ENCODE data around the gene SLC17A3. TPM values are rescaled to one million over a fixed set of nuclear protein-coding genes. Genes with fewer than 3 reads are reported as not detected.

SLC17A3 gene
- total and polyA plus RNA-seq, 12 donors: not detected

DNA sequence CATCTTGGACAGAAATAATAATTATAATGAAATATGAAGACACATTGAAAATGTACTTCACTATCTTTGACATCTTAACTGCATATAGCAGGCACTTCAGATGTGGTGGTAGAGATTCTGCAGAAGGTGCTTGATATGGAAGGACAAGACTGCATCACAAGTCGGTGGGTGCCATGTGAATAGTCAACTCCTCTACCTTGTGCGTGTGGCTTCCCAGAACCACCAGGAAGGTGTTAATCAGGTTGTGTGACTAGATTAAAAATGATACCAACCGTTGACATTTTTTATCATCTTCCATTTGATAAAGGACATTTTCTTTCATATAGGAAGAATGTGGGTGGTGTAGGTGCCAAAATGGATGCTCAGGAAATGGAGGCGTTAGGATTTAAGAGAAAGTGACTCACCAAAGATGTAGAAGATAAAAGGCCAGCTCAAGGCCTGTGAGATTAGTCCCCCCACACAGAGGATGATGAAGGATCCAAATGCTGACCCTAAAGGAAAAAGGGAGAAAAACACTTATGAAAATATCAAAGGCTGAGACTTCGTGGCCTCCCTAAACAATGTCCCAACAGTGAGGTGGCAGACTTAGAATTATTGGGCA is 44.1 kb upstream of the SLC17A3 start:
- DNase-seq (no peak), ATAC-seq (no peak)
- WGBS, 2 donors: 73 to 79% methylated on average over 5 of the region's 5 CpGs
- peaks cover 0 to 3% (median 0%) of the 10 kb centered on the region in 9 donors for H3K4me1 ChIP-seq
- intact Hi-C loops (cut with DNase I): no loop called here
- TF ChIP-seq, protein P1, sequence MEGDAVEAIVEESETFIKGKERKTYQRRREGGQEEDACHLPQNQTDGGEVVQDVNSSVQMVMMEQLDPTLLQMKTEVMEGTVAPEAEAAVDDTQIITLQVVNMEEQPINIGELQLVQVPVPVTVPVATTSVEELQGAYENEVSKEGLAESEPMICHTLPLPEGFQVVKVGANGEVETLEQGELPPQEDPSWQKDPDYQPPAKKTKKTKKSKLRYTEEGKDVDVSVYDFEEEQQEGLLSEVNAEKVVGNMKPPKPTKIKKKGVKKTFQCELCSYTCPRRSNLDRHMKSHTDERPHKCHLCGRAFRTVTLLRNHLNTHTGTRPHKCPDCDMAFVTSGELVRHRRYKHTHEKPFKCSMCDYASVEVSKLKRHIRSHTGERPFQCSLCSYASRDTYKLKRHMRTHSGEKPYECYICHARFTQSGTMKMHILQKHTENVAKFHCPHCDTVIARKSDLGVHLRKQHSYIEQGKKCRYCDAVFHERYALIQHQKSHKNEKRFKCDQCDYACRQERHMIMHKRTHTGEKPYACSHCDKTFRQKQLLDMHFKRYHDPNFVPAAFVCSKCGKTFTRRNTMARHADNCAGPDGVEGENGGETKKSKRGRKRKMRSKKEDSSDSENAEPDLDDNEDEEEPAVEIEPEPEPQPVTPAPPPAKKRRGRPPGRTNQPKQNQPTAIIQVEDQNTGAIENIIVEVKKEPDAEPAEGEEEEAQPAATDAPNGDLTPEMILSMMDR (IDR thresholded peaks at IDR 0.05): no peak
- no peak overlapping the region for H3K4me3 ChIP-seq
- no peaks in the 10 kb centered on the region for H3K9me3 ChIP-seq
- H3K27ac ChIP-seq: no peak overlapping the region
- H3K36me3 ChIP-seq: no peaks in the 10 kb centered on the region
- peaks cover 0 to 7% (median 0%) of the 10 kb centered on the region in 7 donors for H3K27me3 ChIP-seq

GRCh38 chr6:25916789-25917490 is 42.9 kb upstream of the SLC17A3 start:
- 79 to 82% methylated on average over 7 of the region's 7 CpGs for whole genome bisulfite sequencing, 2 donors
- intact Hi-C loops (cut with DNase I): no loop called here
- TF ChIP-seq, protein P1 (IDR thresholded peaks at IDR 0.05): no peak

DNA sequence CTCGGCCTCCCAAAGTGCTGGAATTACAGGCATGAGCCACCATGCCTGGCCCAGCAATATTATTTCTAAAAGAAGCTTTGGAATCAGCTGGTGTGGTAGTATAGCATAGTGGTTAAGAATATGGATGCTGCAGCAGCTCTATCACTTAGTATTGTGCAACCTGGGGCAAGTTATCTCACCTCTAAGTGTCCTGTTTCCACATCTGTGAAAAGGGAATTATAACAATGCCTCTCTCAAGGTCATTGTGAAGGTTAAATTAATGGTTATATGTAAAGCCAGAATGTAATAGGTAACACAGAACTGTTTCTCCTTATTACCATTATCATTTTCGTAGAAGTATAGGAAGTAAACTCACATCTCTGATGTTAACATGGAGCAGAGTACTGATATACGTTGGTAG is 42.3 kb upstream of the SLC17A3 start:
- Histone ChIP-seq H3K4me1 (no peaks in the 10 kb centered on the region), H3K9me3 (no peaks in the 10 kb centered on the region), H3K36me3 (no peaks in the 10 kb centered on the region), H3K4me3 (no peak overlapping the region), H3K27me3 (peaks cover 0 to 7% (median 0%) of the 10 kb centered on the region in 7 donors), H3K27ac (no peak overlapping the region)
- TF ChIP-seq, protein P1 (IDR thresholded peaks at IDR 0.05): no peak
- ATAC-seq: no peak
- DNase-seq: no peak
- WGBS, 2 donors: 68 to 71% methylated on average over 3 of the region's 3 CpGs
- intact Hi-C loops (cut with DNase I): no loop called here

More at GRCh38 chr6:25916789-25917490, 42.9 kb upstream of the SLC17A3 start:
- H3K36me3 ChIP-seq: no peaks in the 10 kb centered on the region
- peaks cover 0 to 7% (median 0%) of the 10 kb centered on the region in 7 donors for H3K27me3 ChIP-seq
- H3K4me1 ChIP-seq: peaks cover 0 to 3% (median 0%) of the 10 kb centered on the region in 9 donors
- ATAC-seq: no peak
- no peak overlapping the region for H3K27ac ChIP-seq
- DNase-seq: no peak
- H3K4me3 ChIP-seq: no peak overlapping the region
- no peaks in the 10 kb centered on the region for H3K9me3 ChIP-seq

GRCh38 chr6:25913741-25914140 is 39.7 kb upstream of the SLC17A3 start:
- TF ChIP-seq, protein P1 (IDR thresholded peaks at IDR 0.05): no peak
- no peak overlapping the region for H3K27ac ChIP-seq
- ATAC-seq (no peak), DNase-seq (no peak)
- no peaks in the 10 kb centered on the region for H3K36me3 ChIP-seq
- H3K27me3 ChIP-seq: peaks cover 0 to 7% (median 0%) of the 10 kb centered on the region in 7 donors
- no peaks in the 10 kb centered on the region for H3K9me3 ChIP-seq
- no peak overlapping the region for H3K4me3 ChIP-seq
- no peaks in the 10 kb centered on the region for H3K4me1 ChIP-seq
- 77 to 82% methylated on average over 3 of the region's 3 CpGs for whole genome bisulfite sequencing, 2 donors
- intact Hi-C loops (cut with DNase I): no loop called here

Data from heart right ventricle (tissue), 16 donors.